Calu3 (cell line): Measurements from ENCODE around the gene GADD45B. TPM values are rescaled to one million over a fixed set of nuclear protein-coding genes. Genes with fewer than 3 reads are reported as not detected.
"Not testable (repeated sequence)": the region's sequence is repeated elsewhere in the genome, so short reads cannot be mapped to it uniquely, and the experiment has no call there.

Source experiments
- BruUV-seq: library from RNA; stranded (reverse); fragments of 400-500 nt; replicated peaks from 2 replicates; lab custom pipeline; 2021; lab: Mats Ljungman, UMichigan
- CTCF ChIA-PET: fragments of 300-600 bp; sonication (Branson Sonifier 250); formaldehyde crosslinking; loops from one replicate; lab custom pipeline; 2022; ENCODE audit warnings: antibody characterized with exemption; lab: Charles Lee
- DNase-seq: peaks from one replicate; pipeline ENCODE4 v3.0.0; 2022
- H3K27ac Mint-ChIP-seq: one replicate; pipeline ENCODE4 v1.8.0; 2022; ENCODE audit warnings: mixed read lengths; ENCODE audit not compliant: unreplicated experiment
- H3K27me3 Mint-ChIP-seq: one replicate; pipeline ENCODE4 v1.8.0; 2022; ENCODE audit warnings: mixed read lengths; ENCODE audit not compliant: unreplicated experiment
- H3K36me3 Mint-ChIP-seq: one replicate; pipeline ENCODE4 v1.8.0; 2022; ENCODE audit warnings: mild to moderate bottlenecking, moderate library complexity, mixed read lengths; ENCODE audit not compliant: insufficient read depth, unreplicated experiment
- H3K4me1 Mint-ChIP-seq: one replicate; pipeline ENCODE4 v1.8.0; 2022; ENCODE audit warnings: mild to moderate bottlenecking, low read depth, mixed read lengths; ENCODE audit not compliant: unreplicated experiment
- H3K4me3 Mint-ChIP-seq: one replicate; pipeline ENCODE4 v1.8.0; 2022; ENCODE audit warnings: mild to moderate bottlenecking, low read depth, moderate library complexity, mixed read lengths; ENCODE audit not compliant: unreplicated experiment
- H3K9me3 Mint-ChIP-seq: one replicate; pipeline ENCODE4 v1.8.0; 2022; ENCODE audit warnings: low read depth, mixed read lengths; ENCODE audit not compliant: unreplicated experiment
- CTCF ChIP-seq: fragments of 200-600 bp; IDR thresholded peaks from one replicate; pipeline ENCODE4 v1.8.0; 2022; ENCODE audit warnings: antibody characterized with exemption; ENCODE audit not compliant: unreplicated experiment
- intact Hi-C: fragments of 100-400 bp; cut with micrococcal nuclease; formaldehyde crosslinking; loops from one replicate; pipeline ENCODE4 v1.10.0; 2022; ENCODE audit not compliant: unreplicated experiment
- total RNA-seq: library from RNA; stranded (reverse); gene quantifications from 2 replicates; pipeline ENCODE4 v1.2.3, GENCODE V29; 2022

GADD45B gene
- total RNA-seq, 1 experiment from 2014 or later = 36.5 TPM

DNA sequence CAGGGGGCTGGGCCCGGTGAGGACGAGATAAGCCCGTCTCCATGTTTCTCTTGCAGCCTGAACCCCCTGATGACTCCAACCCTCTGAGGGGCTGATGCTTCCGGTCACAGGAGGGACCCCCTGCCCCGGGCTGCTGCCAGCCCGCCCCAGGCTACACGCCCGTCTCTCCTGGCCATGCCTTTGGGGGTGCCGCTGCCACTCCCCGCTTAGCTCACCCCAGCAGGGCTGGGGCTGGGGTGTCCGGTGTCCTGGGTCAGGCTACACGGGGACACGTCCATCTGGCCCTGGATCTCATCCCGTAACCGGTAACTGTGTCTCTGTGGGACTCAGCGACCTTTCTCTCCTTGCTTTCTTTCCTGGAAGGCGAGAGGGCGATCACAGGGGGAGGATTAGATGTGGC is 40.8 kb downstream of the GADD45B start:
- Mint-ChIP-seq H3K4me1 (no peaks in the 10 kb centered on the region), H3K4me3 (no peak overlapping the region), H3K27ac (no peak overlapping the region), H3K36me3 (peaks cover 4% of the 10 kb centered on the region), H3K9me3 (no peaks in the 10 kb centered on the region), H3K27me3 (no peaks in the 10 kb centered on the region)
- intact Hi-C loops = no loop called here
- TF ChIP-seq CTCF = no peak
- no peak for DNase-seq
- CTCF ChIA-PET = no interaction called here
- BruUV-seq = no TSS peak

DNA sequence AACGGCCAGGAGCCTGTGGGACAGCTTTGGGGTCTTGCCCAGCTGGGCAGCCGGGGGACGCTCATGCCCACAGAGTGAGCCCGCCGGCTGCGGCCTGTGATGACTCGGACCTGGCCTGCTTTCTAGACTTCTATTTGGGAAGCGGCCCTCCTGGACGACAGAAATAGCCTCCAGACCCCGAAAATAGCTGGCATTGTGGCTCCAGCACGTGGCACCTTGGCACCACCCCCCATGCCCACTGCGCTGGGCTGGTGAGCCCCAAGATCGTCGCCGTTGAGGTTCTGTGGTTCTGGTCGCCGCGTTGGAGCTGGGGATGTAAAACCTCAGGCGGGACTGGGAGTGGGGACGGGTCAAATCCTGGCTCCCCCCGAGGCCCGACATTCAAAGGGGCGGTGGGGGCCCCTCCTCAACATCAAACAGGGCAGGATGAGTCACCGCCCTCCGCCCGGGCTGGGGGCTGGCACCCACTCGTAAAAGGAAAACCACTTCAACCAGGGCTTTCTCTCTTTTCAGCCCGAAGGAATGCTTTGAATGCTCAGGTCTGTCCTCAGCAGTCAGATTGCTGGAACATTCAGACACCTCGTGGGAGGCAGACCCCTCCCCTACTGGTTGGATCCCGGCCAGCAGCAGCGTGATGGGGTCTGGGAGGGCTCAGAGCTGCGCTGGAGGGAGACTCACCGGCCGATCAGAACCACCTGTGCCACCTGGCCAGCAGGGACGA is 42.1 kb downstream of the GADD45B start:
- Mint-ChIP-seq H3K27me3 (no peaks in the 10 kb centered on the region), H3K36me3 (peaks cover 4% of the 10 kb centered on the region), H3K27ac (no peak overlapping the region), H3K4me3 (no peak overlapping the region), H3K9me3 (no peaks in the 10 kb centered on the region), H3K4me1 (no peaks in the 10 kb centered on the region)
- no TSS peak for BruUV-seq
- CTCF ChIA-PET = no interaction called here
- TF ChIP-seq CTCF = no peak
- DNase-seq = no peak
- intact Hi-C loops = no loop called here

DNA sequence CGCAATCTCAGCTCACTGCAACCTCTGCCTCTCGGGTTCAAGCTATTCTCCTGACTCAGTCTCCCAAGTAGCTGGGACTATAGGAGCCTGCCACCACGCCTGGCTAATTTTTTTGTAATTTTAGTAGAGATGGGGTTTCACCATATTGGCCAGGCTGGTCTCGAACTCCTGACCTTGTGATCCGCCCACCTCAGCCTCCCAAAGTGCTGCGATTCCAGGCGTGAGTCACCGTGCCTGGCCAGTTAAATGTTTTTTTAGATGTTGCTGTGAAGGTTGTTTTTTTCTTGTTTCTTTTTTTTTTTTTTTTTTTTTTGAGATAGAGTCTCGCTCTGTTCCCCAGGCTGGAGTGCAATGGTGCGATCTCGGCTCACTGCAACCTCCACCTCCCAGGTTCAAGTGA is 42.9 kb downstream of the GADD45B start:
- H3K4me1 Mint-ChIP-seq, H3K36me3 Mint-ChIP-seq, H3K27ac Mint-ChIP-seq, H3K9me3 Mint-ChIP-seq, DNase-seq, H3K4me3 Mint-ChIP-seq, H3K27me3 Mint-ChIP-seq, BruUV-seq, intact Hi-C loops: not testable (repeated sequence)
- CTCF ChIA-PET = interaction anchor here (0.6 kb wide), 1 partner anchor 33 kb away, joined by 3 read pairs; no protein-coding TSS in a partner anchor

DNA sequence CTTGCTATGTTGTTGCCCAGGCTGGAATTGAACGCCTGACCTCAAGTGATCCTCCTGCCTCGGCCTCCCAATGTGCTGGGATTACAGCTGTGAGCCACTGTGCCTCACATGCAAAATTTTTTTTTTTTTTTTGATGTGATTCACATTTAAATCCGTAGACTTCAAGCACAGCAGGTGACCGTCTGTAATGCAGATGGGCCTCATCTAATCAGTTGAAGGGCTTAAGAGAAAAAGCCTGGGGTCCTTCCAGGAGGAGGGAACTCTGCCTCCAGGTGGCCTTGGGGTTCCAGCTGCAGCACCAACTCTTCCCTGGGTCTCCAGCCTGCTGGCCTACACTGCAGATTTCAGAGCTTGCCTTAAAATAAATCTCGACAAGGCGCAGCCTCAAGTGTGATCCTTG is 43.6 kb downstream of the GADD45B start:
- Mint-ChIP-seq H3K4me1 (peaks cover 3% of the 10 kb centered on the region), H3K27ac (no peak overlapping the region), H3K4me3 (no peak overlapping the region), H3K9me3 (no peaks in the 10 kb centered on the region), H3K27me3 (no peaks in the 10 kb centered on the region), H3K36me3 (peaks cover 3% of the 10 kb centered on the region)
- CTCF ChIA-PET = interaction anchor here (0.6 to 1.2 kb wide), 2 partner anchors 20 to 33 kb away, joined by 3 to 8 read pairs; no protein-coding TSS in a partner anchor
- no peak for TF ChIP-seq CTCF
- intact Hi-C loops = no loop called here
- BruUV-seq = no TSS peak
- no peak for DNase-seq

DNA sequence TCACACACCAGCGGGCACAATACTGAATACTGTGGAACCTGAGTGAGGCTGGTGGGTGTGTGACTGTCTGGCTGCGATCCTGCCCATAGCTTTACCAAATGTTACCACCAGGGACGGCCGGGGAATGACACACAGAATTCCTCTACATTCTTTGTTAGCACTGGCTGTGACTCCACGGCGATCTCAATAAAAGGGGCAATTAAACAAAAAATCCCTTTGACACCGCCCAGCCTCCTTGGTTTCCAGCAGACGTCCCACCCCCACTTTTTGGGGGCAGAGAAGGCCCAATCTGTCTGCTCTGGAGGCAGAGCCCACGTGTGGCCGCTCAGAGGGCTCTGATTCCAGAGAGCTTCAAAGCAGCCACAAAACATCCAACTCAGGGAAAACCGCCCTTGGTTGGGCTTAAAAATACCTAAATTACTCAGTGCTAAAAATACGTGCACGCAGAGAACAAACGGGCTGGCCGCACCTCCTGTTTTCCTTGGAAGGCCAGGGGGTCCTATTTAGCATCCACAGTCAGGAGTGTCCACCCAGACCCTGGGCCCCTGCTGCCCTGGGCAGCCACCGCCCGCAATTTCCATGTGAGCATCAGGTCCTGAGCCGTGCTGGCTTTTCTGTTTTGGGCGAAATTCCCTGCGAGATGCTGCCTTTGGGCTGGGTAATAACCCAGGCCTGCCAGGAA is 47.8 kb downstream of the GADD45B start:
- Mint-ChIP-seq H3K36me3 (peaks cover 6% of the 10 kb centered on the region), H3K4me1 (peaks cover 14% of the 10 kb centered on the region), H3K9me3 (no peaks in the 10 kb centered on the region), H3K27me3 (no peaks in the 10 kb centered on the region), H3K27ac (no peak overlapping the region), H3K4me3 (no peak overlapping the region)
- CTCF ChIA-PET = no interaction called here
- no peak for TF ChIP-seq CTCF
- no TSS peak for BruUV-seq
- DNase-seq = no peak
- intact Hi-C loops = no loop called here
